HepG2 (cell line): ENCODE measurements around the gene VWA1. TPM values are rescaled to one million over a fixed set of nuclear protein-coding genes. Genes with fewer than 3 reads are reported as not detected.

ENCODE experiments used
- AHR ChIP-seq: IDR thresholded peaks from 2 replicates; pipeline ENCODE4 v1.6.1; 2018; ENCODE audit warnings: missing genetic modification reagents, missing compliant biosample characterization
- AKAP8 ChIP-seq: sonication (generic); formaldehyde crosslinking; IDR thresholded peaks from 2 replicates; pipeline ENCODE4 v1.5.1; 2020; ENCODE audit warnings: mild to moderate bottlenecking, missing genetic modification reagents
- ARID2 ChIP-seq: sonication (generic); formaldehyde crosslinking; IDR thresholded peaks from 2 replicates; pipeline ENCODE4 v1.8.1; 2022; ENCODE audit warnings: mild to moderate bottlenecking, missing genetic modification reagents, borderline replicate concordance
- CEBPB ChIP-seq: IDR thresholded peaks from 2 replicates; pipeline ENCODE4 v1.6.1; 2011; ENCODE audit warnings: low read depth, low read length, improper control_type of control experiment, borderline replicate concordance
- HMG20B ChIP-seq: conservative IDR thresholded peaks from 2 replicates; pipeline ENCODE4 v1.6.1; 2016; ENCODE audit warnings: missing genetic modification reagents, missing compliant biosample characterization
- ISX ChIP-seq: sonication (generic); formaldehyde crosslinking; conservative IDR thresholded peaks from 2 replicates; pipeline ENCODE4 v1.5.0; 2020; ENCODE audit warnings: missing genetic modification reagents
- NFATC3 ChIP-seq: sonication (generic); formaldehyde crosslinking; IDR thresholded peaks from 2 replicates; pipeline ENCODE4 v1.5.1; 2020; ENCODE audit warnings: mild to moderate bottlenecking, missing genetic modification reagents
- NFYB ChIP-seq: sonication (generic); formaldehyde crosslinking; IDR thresholded peaks from 2 replicates; pipeline ENCODE4 v1.4.0; 2020; ENCODE audit warnings: missing genetic modification reagents
- NRL ChIP-seq: sonication (generic); formaldehyde crosslinking; IDR thresholded peaks from 2 replicates; pipeline ENCODE4 v1.5.0; 2020; ENCODE audit warnings: missing genetic modification reagents, mild to moderate bottlenecking, moderate library complexity, borderline replicate concordance
- TEAD3 ChIP-seq: optimal IDR thresholded peaks from 2 replicates; pipeline ENCODE3; 2016; ENCODE audit warnings: borderline replicate concordance
- YEATS2 ChIP-seq: sonication (generic); formaldehyde crosslinking; IDR thresholded peaks from 2 replicates; pipeline ENCODE4 v1.4.0; 2020; ENCODE audit warnings: missing genetic modification reagents, borderline replicate concordance
- YEATS4 ChIP-seq: sonication (generic); formaldehyde crosslinking; IDR thresholded peaks from 2 replicates; pipeline ENCODE4 v1.4.0; 2020; ENCODE audit warnings: missing genetic modification reagents, borderline replicate concordance
- ZNF556 ChIP-seq: sonication (generic); formaldehyde crosslinking; IDR thresholded peaks from 2 replicates; pipeline ENCODE4 v1.4.0; 2020; ENCODE audit warnings: mild to moderate bottlenecking, missing genetic modification reagents, borderline replicate concordance
- ZNF644 ChIP-seq: IDR thresholded peaks from 2 replicates; pipeline ENCODE4 v1.6.1; 2016; ENCODE audit warnings: low read depth
- polyA plus RNA-seq, 8 experiments: library from polyadenylated mRNA; depleted of rRNA in 3 of 8; stranded (reverse) in 7 of 8; unstranded in 1 of 8; fragments of >200 nt; fragmentation: Illumina TruSeq in 4 of 8; extraction: Trizol in 4 of 8; gene quantifications; 2 replicates each; pipeline versions ENCODE4 v1.2.1 to v1.2.3, GENCODE V29; 2011 to 2016; ENCODE audit warnings: low read depth in 4 of 8, missing spikeins in 1 of 8, mixed read lengths in 1 of 8; ENCODE audit not compliant: insufficient read depth in 1 of 8
- total RNA-seq, 5 experiments: library from RNA; depleted of rRNA; stranded (reverse); fragments of >200 nt; fragmentation: Illumina TruSeq; extraction: Trizol; gene quantifications; 2 replicates each; pipeline ENCODE4 v1.2.3, GENCODE V29; 2016; ENCODE audit warnings: low read depth in 1 of 5
- TF ChIP-seq, protein P1 (sequence below): IDR thresholded peaks from 2 replicates; pipeline ENCODE4 v1.6.1; 2016
- TF ChIP-seq, protein P2 (sequence below): sonication (generic); formaldehyde crosslinking; IDR thresholded peaks from 2 replicates; pipeline ENCODE4 v1.4.0; 2020; ENCODE audit warnings: missing genetic modification reagents, borderline replicate concordance
- TF ChIP-seq, protein P3 (sequence below): sonication (generic); formaldehyde crosslinking; IDR thresholded peaks from 2 replicates; pipeline ENCODE4 v1.9.0; 2022; ENCODE audit warnings: missing genetic modification reagents, mild to moderate bottlenecking, borderline replicate concordance
- TF ChIP-seq, protein P4 (sequence below): IDR thresholded peaks from 2 replicates; pipeline ENCODE4 v1.6.1; 2016; ENCODE audit warnings: missing genetic modification reagents, missing compliant biosample characterization
- TF ChIP-seq, protein P5 (sequence below): sonication (generic); formaldehyde crosslinking; IDR thresholded peaks from 2 replicates; pipeline ENCODE4 v1.8.0; 2022; ENCODE audit warnings: mild to moderate bottlenecking, missing genetic modification reagents, moderate library complexity

Gene VWA1
- total and polyA plus RNA-seq, 2 of the 13 experiments (the other 11 are each of a cell fraction or from before 2014, with no cell fraction given) = 40.9 to 57.5 TPM

DNA sequence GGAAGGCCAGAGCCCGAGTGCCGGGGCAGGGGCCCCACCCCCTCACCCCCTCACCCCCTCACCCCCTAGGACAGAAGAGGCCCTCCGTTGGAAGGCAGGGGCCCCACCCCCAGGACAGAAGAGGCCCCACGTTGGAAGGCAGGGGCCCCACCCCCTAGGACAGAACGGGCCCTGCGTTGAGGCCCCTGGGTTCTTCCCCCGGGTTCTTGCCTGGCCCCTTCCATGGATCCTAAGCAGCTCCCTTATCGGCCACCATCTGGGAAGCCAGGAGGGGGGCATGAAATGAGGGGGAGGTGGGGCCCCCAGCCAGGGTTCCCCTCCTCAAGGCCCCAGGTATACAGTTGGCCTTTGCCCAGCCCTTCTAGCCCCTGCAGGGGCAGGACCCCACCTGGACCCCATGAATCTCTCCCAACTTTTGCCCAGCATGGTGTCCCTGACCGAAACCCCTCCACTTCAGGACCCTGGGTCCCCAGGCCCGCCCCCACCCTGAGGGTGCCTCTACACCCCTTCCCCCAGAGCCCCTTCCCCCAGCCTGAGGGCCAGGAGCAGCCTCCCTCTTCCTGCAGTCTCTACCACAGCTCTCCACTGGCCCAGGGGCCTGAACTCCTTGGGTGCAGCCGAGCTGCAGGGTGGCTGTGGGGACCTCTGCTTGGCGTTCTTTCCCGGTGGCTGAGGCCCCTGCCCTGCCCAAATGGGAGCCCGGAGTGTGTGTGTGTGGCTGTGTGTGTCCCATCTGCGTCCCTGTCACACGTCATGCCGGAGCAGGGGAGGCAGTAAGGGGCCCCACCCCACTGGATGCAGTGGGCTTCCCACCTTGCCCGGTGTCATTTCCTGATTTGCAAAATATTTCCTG is 4.3 kb upstream of the VWA1 start (continued):
- no peak; the same call in 1 of the 2 replicates for TF ChIP-seq AKAP8 (CRISPR knock-in tag)
- TF ChIP-seq, protein P1, sequence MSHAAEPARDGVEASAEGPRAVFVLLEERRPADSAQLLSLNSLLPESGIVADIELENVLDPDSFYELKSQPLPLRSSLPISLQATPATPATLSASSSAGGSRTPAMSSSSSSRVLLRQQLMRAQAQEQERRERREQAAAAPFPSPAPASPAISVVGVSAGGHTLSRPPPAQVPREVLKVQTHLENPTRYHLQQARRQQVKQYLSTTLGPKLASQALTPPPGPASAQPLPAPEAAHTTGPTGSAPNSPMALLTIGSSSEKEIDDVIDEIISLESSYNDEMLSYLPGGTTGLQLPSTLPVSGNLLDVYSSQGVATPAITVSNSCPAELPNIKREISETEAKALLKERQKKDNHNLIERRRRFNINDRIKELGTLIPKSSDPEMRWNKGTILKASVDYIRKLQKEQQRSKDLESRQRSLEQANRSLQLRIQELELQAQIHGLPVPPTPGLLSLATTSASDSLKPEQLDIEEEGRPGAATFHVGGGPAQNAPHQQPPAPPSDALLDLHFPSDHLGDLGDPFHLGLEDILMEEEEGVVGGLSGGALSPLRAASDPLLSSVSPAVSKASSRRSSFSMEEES = no peak
- TF ChIP-seq YEATS2 = no peak
- no peak; the same call in 1 of the 2 replicates for TF ChIP-seq ZNF556 (CRISPR knock-in tag)
- TF ChIP-seq, protein P2, sequence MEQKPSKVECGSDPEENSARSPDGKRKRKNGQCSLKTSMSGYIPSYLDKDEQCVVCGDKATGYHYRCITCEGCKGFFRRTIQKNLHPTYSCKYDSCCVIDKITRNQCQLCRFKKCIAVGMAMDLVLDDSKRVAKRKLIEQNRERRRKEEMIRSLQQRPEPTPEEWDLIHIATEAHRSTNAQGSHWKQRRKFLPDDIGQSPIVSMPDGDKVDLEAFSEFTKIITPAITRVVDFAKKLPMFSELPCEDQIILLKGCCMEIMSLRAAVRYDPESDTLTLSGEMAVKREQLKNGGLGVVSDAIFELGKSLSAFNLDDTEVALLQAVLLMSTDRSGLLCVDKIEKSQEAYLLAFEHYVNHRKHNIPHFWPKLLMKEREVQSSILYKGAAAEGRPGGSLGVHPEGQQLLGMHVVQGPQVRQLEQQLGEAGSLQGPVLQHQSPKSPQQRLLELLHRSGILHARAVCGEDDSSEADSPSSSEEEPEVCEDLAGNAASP (CRISPR knock-in tag) = no peak
- no peak for TF ChIP-seq TEAD3 (CRISPR knock-in tag)
- no peak; the same call in 1 of the 2 replicates for TF ChIP-seq YEATS4 (CRISPR knock-in tag)
- 0 out of 2 replicates have a peak, but pooled peaks have one; percentile 6 for TF ChIP-seq ARID2 (CRISPR knock-in tag)
- no peak for TF ChIP-seq HMG20B (CRISPR knock-in tag)
- no peak for TF ChIP-seq AHR (CRISPR knock-in tag)
- no peak for TF ChIP-seq ZNF644 (CRISPR knock-in tag)
- no peak for TF ChIP-seq NFATC3 (CRISPR knock-in tag)
- TF ChIP-seq, protein P3, sequence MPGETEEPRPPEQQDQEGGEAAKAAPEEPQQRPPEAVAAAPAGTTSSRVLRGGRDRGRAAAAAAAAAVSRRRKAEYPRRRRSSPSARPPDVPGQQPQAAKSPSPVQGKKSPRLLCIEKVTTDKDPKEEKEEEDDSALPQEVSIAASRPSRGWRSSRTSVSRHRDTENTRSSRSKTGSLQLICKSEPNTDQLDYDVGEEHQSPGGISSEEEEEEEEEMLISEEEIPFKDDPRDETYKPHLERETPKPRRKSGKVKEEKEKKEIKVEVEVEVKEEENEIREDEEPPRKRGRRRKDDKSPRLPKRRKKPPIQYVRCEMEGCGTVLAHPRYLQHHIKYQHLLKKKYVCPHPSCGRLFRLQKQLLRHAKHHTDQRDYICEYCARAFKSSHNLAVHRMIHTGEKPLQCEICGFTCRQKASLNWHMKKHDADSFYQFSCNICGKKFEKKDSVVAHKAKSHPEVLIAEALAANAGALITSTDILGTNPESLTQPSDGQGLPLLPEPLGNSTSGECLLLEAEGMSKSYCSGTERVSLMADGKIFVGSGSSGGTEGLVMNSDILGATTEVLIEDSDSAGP (CRISPR knock-in tag) = no peak
- TF ChIP-seq ISX (CRISPR knock-in tag) = no peak
- TF ChIP-seq NRL (CRISPR knock-in tag) = no peak
- TF ChIP-seq, protein P4, sequence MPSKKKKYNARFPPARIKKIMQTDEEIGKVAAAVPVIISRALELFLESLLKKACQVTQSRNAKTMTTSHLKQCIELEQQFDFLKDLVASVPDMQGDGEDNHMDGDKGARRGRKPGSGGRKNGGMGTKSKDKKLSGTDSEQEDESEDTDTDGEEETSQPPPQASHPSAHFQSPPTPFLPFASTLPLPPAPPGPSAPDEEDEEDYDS (CRISPR knock-in tag) = no peak
- TF ChIP-seq NFYB (CRISPR knock-in tag) = no peak
- TF ChIP-seq, protein P5, sequence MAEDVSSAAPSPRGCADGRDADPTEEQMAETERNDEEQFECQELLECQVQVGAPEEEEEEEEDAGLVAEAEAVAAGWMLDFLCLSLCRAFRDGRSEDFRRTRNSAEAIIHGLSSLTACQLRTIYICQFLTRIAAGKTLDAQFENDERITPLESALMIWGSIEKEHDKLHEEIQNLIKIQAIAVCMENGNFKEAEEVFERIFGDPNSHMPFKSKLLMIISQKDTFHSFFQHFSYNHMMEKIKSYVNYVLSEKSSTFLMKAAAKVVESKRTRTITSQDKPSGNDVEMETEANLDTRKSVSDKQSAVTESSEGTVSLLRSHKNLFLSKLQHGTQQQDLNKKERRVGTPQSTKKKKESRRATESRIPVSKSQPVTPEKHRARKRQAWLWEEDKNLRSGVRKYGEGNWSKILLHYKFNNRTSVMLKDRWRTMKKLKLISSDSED (CRISPR knock-in tag) = no peak
- no peak for TF ChIP-seq CEBPB
